Measurements from ENCODE around the gene FAM174C. TPM values are rescaled to one million over a fixed set of nuclear protein-coding genes. Genes with fewer than 3 reads are reported as not detected.

Gene FAM174C
- total RNA-seq, 1 donor from 2014 or later = 22.7 TPM

DNA sequence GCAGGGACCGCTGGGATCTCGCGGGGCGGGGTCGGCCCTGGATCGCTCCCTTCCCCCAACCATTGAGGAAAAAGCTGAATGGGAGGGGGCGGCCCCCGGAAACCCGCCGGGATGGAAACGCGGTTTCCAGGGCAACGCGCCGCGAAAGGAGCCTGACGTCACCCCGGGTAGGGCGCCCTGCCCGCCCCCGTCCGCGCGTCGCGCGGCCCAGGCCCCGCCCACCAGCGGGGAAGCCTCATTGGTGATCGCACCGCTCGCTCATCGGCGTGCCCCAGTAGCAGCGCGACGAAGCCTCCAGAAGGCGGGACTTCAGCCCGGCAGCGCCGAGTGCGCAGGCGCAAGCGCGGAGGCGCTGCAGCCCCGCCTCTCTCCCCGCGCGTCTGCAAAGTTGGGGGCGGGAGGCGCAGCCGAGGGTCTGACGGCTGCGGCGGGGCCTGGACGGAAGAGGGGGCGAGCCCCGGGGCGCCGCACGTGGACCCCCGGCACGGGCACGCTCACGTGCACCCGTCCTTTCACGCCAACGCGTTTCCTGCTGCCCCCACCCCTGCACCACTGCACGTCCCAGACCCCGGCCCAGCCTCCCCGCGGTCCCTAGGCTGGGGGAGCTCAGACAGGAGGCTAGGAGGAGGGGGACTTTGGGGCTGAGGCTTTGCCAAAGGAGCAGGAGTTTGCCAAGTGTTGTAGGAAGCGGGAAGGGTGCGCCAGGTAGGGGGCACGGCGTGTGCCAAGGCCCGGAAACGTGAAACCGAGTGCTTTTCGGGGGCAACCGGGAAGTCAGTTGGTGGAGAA, 14.4 kb upstream of the FAM174C start:
- Mint-ChIP-seq H3K4me3 (ENCODE audit: unreplicated experiment) (peak overlapping the region; percentile 92), H3K27ac (ENCODE audit: unreplicated experiment) (peak overlapping the region; percentile 89), H3K9me3 (ENCODE audit: unreplicated experiment) (no peaks in the 10 kb centered on the region), H3K27me3 (ENCODE audit: unreplicated experiment) (peaks cover 23% of the 10 kb centered on the region), H3K36me3 (ENCODE audit: low read depth, unreplicated experiment) (peaks cover 12% of the 10 kb centered on the region), H3K4me1 (ENCODE audit: unreplicated experiment) (peaks cover 41% of the 10 kb centered on the region)
- TF ChIP-seq, protein P1, sequence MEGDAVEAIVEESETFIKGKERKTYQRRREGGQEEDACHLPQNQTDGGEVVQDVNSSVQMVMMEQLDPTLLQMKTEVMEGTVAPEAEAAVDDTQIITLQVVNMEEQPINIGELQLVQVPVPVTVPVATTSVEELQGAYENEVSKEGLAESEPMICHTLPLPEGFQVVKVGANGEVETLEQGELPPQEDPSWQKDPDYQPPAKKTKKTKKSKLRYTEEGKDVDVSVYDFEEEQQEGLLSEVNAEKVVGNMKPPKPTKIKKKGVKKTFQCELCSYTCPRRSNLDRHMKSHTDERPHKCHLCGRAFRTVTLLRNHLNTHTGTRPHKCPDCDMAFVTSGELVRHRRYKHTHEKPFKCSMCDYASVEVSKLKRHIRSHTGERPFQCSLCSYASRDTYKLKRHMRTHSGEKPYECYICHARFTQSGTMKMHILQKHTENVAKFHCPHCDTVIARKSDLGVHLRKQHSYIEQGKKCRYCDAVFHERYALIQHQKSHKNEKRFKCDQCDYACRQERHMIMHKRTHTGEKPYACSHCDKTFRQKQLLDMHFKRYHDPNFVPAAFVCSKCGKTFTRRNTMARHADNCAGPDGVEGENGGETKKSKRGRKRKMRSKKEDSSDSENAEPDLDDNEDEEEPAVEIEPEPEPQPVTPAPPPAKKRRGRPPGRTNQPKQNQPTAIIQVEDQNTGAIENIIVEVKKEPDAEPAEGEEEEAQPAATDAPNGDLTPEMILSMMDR (IDR thresholded peaks at IDR 0.05; ENCODE audit: unreplicated experiment) = no peak
- DNase-seq (ENCODE audit: low spot score) = peak; percentile 98

GRCh38 chr19:1261538-1261797, 13.9 kb upstream of the FAM174C start:
- Mint-ChIP-seq H3K9me3 (ENCODE audit: unreplicated experiment) (no peaks in the 10 kb centered on the region), H3K4me1 (ENCODE audit: unreplicated experiment) (peaks cover 41% of the 10 kb centered on the region), H3K4me3 (ENCODE audit: unreplicated experiment) (peak overlapping the region; percentile 92), H3K27me3 (ENCODE audit: unreplicated experiment) (peaks cover 23% of the 10 kb centered on the region), H3K36me3 (ENCODE audit: low read depth, unreplicated experiment) (peaks cover 12% of the 10 kb centered on the region), H3K27ac (ENCODE audit: unreplicated experiment) (peak overlapping the region; percentile 89)
- TF ChIP-seq, protein P1 (IDR thresholded peaks at IDR 0.05; ENCODE audit: unreplicated experiment) = peak; percentile 22
- no peak for DNase-seq (ENCODE audit: low spot score)

- Mint-ChIP-seq H3K36me3 (ENCODE audit: low read depth, unreplicated experiment) (peaks cover 12% of the 10 kb centered on the region), H3K27ac (ENCODE audit: unreplicated experiment) (peak overlapping the region; percentile 89), H3K4me3 (ENCODE audit: unreplicated experiment) (peak overlapping the region; percentile 92), H3K27me3 (ENCODE audit: unreplicated experiment) (peaks cover 21% of the 10 kb centered on the region), H3K4me1 (ENCODE audit: unreplicated experiment) (peaks cover 41% of the 10 kb centered on the region), H3K9me3 (ENCODE audit: unreplicated experiment) (no peaks in the 10 kb centered on the region)
- TF ChIP-seq, protein P1 (IDR thresholded peaks at IDR 0.05; ENCODE audit: unreplicated experiment) = peak; percentile 5
- no peak for DNase-seq (ENCODE audit: low spot score)
Observed at GRCh38 chr19:1261798-1262622, 13.3 kb upstream of the FAM174C start.

DNA sequence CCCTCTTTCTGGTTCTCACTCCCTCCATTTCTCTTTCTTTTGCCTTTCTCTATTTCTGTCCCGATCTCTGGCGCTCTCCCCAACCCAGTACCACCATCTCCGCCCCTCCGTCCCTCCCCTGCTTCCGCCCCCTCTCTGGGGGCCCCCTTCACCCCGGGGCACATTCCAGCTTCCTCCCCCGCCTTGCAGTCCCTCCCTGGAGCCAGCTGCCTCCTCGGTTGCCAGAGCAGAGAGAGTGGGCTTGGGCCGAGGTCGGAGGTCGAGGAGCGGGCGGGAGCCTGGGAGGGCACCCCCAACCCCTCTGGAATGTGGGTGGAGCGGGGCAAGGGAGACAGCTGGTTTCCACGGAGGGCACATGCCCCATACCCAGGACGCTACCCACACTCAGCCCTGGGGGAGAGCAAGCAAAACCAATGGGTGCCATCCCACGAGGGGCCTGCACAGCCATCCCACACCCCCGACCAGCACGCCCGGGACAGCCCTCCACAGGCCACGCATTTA, 12.7 kb upstream of the FAM174C start:
- TF ChIP-seq, protein P1 (IDR thresholded peaks at IDR 0.05; ENCODE audit: unreplicated experiment) = no peak
- Mint-ChIP-seq H3K4me3 (ENCODE audit: unreplicated experiment) (no peak overlapping the region), H3K27ac (ENCODE audit: unreplicated experiment) (no peak overlapping the region), H3K27me3 (ENCODE audit: unreplicated experiment) (peaks cover 24% of the 10 kb centered on the region), H3K9me3 (ENCODE audit: unreplicated experiment) (no peaks in the 10 kb centered on the region), H3K36me3 (ENCODE audit: low read depth, unreplicated experiment) (peaks cover 8% of the 10 kb centered on the region), H3K4me1 (ENCODE audit: unreplicated experiment) (peaks cover 41% of the 10 kb centered on the region)
- no peak for DNase-seq (ENCODE audit: low spot score)
